Measurements from ENCODE around the gene HNRNPC.
"Not testable (repeated sequence)": the region's sequence is repeated elsewhere in the genome, so short reads cannot be mapped to it uniquely, and the experiment has no call there.

The HNRNPC gene

GRCh38 chr14:21300892-21301291 lies 31.6 kb upstream of the HNRNPC start:
- no peak for TF ChIP-seq CTCF (IDR thresholded peaks at IDR 0.05)
- H3K9me3 ChIP-seq, result no peaks in the 10 kb centered on the region
- H3K36me3 ChIP-seq, result no peaks in the 10 kb centered on the region
- DNase-seq, result no peak
- H3K4me1 ChIP-seq, result peaks cover 0 to 6% (median 2%) of the 10 kb centered on the region in 4 donors
- intact Hi-C loops (cut with DNase I; ENCODE audit: low total_unique reads), result no loop called here
- no peak overlapping the region for H3K4me3 ChIP-seq
- H3K27me3 ChIP-seq, result peaks cover 0 to 19% of the 10 kb centered on the region in 2 donors
- H3K27ac ChIP-seq, result no peak overlapping the region

- H3K27ac ChIP-seq, result no peak overlapping the region
- peaks cover 0 to 6% (median 2%) of the 10 kb centered on the region in 4 donors for H3K4me1 ChIP-seq
- H3K27me3 ChIP-seq, result peaks cover 0 to 16% of the 10 kb centered on the region in 2 donors
- intact Hi-C loops (cut with DNase I; ENCODE audit: low total_unique reads), result no loop called here
- no peak for TF ChIP-seq CTCF (IDR thresholded peaks at IDR 0.05)
- H3K36me3 ChIP-seq, result no peaks in the 10 kb centered on the region
- H3K4me3 ChIP-seq, result no peak overlapping the region
- H3K9me3 ChIP-seq, result no peaks in the 10 kb centered on the region
- DNase-seq, result no peak
Observed at GRCh38 chr14:21299562-21300130, 30.4 kb upstream of the HNRNPC start.

GRCh38 chr14:21298358-21298757 lies 29.1 kb upstream of the HNRNPC start:
- TF ChIP-seq CTCF (IDR thresholded peaks at IDR 0.05), result no peak
- H3K27ac ChIP-seq, result no peak overlapping the region
- DNase-seq, result no peak
- H3K36me3 ChIP-seq, result no peaks in the 10 kb centered on the region
- no peak overlapping the region for H3K4me3 ChIP-seq
- intact Hi-C loops (cut with DNase I; ENCODE audit: low total_unique reads), result no loop called here
- H3K9me3 ChIP-seq, result no peaks in the 10 kb centered on the region
- peaks cover 0 to 16% of the 10 kb centered on the region in 2 donors for H3K27me3 ChIP-seq
- H3K4me1 ChIP-seq, result peaks cover 0 to 6% (median 2%) of the 10 kb centered on the region in 4 donors

GRCh38 chr14:21294026-21294425 lies 24.8 kb upstream of the HNRNPC start:
- not testable (repeated sequence) for DNase-seq, H3K27ac ChIP-seq, H3K36me3 ChIP-seq, H3K4me1 ChIP-seq, H3K27me3 ChIP-seq, H3K4me3 ChIP-seq, H3K9me3 ChIP-seq
- intact Hi-C loops (cut with DNase I; ENCODE audit: low total_unique reads), result loop anchor here (5.0 kb wide), 1 partner anchor 472 kb away; no protein-coding TSS in a partner anchor

GRCh38 chr14:21287168-21287567 lies 17.9 kb upstream of the HNRNPC start:
- H3K27ac ChIP-seq, result no peak overlapping the region
- H3K27me3 ChIP-seq, result no peaks in the 10 kb centered on the region
- TF ChIP-seq CTCF (IDR thresholded peaks at IDR 0.05), result no peak
- no peaks in the 10 kb centered on the region for H3K4me1 ChIP-seq
- no peaks in the 10 kb centered on the region for H3K9me3 ChIP-seq
- H3K4me3 ChIP-seq, result no peak overlapping the region
- intact Hi-C loops (cut with DNase I; ENCODE audit: low total_unique reads), result loop anchor here (10.0 kb wide), 1 partner anchor 792 kb away; no protein-coding TSS in a partner anchor
- no peaks in the 10 kb centered on the region for H3K36me3 ChIP-seq
- DNase-seq, result no peak

GRCh38 chr14:21286516-21286915 lies 17.3 kb upstream of the HNRNPC start:
- DNase-seq, H3K27me3 ChIP-seq, H3K27ac ChIP-seq, H3K4me3 ChIP-seq, H3K36me3 ChIP-seq, H3K9me3 ChIP-seq, H3K4me1 ChIP-seq: not testable (repeated sequence)
- intact Hi-C loops (cut with DNase I; ENCODE audit: low total_unique reads), result loop anchor here (10.0 kb wide), 1 partner anchor 792 kb away; no protein-coding TSS in a partner anchor

- not testable (repeated sequence) for H3K27me3 ChIP-seq, H3K36me3 ChIP-seq, H3K4me3 ChIP-seq, DNase-seq, H3K27ac ChIP-seq, H3K9me3 ChIP-seq, H3K4me1 ChIP-seq
- intact Hi-C loops (cut with DNase I; ENCODE audit: low total_unique reads), result loop anchor here (10.0 kb wide), 1 partner anchor 787 kb away; no protein-coding TSS in a partner anchor
Observed at GRCh38 chr14:21281917-21282316, 12.7 kb upstream of the HNRNPC start.
